Measurements from ENCODE around the gene CADPS2. TPM values are rescaled to one million over a fixed set of nuclear protein-coding genes. Genes with fewer than 3 reads are reported as not detected.
"Not testable (repeated sequence)": the region's sequence is repeated elsewhere in the genome, so short reads cannot be mapped to it uniquely, and the experiment has no call there.

CADPS2 gene
- total and polyA plus RNA-seq, 2 donors (not counting 3 experiments of a cell fraction or from before 2014, with no cell fraction given), result 9.5 to 22.6 TPM

GRCh38 chr7:122637784-122638183 lies 248.5 kb downstream of the CADPS2 start:
- Histone ChIP-seq H2AFZ (ENCODE audit: low read depth, low read length) (no peak overlapping the region), H4K20me1 (replicated peaks; ENCODE audit: control insufficient read depth, extremely low read depth, insufficient read depth, low read length) (no peaks in the 10 kb centered on the region), H3K4me1 (ENCODE audit: control insufficient read depth, extremely low read depth, insufficient read depth, low read length) (no peaks in the 10 kb centered on the region), H3K4me3 (replicated peaks in 1 of 3; ENCODE audit: insufficient read depth in 1 of 3, low read depth in 1 of 3, low read length in 3 of 3) (no peak overlapping the region), H3K9ac (replicated peaks; ENCODE audit: extremely low read depth, insufficient read depth, low read length) (no peak overlapping the region), H3K4me2 (ENCODE audit: insufficient read depth, low read length) (no peak overlapping the region), H3K36me3 (ENCODE audit: control insufficient read depth in 2 of 2, extremely low read depth in 1 of 2, insufficient read depth in 2 of 2, low read length in 2 of 2) (no peaks in the 10 kb centered on the region), H3K79me2 (ENCODE audit: control insufficient read depth, insufficient read depth, low read length) (no peaks in the 10 kb centered on the region), H3K27me3 (ENCODE audit: control insufficient read depth in 2 of 2, insufficient read depth in 2 of 2, low read length in 2 of 2) (no peaks in the 10 kb centered on the region), H3K9me3 (replicated peaks; ENCODE audit: control insufficient read depth, insufficient read depth, low read length) (no peaks in the 10 kb centered on the region), H3K9me1 (replicated peaks; ENCODE audit: control insufficient read depth, extremely low read depth, insufficient read depth, low read length) (no peaks in the 10 kb centered on the region), H3K27ac (ENCODE audit: insufficient read depth, low read depth, low read length) (no peak overlapping the region)
- no TSS peak for BruUV-seq (replicated peaks)
- dilution Hi-C loops (cut with MboI; ENCODE audit: extremely low pct_ligation_motif_present, low sequenced_read_pairs), result no loop called here
- FAIRE-seq (no peak), DNase-seq (ENCODE audit: low read depth, low spot score) (no peak)
- intact Hi-C loops (cut with micrococcal nuclease), result no loop called here
- CTCF ChIA-PET, result interaction anchor here (1.3 to 1.6 kb wide), 3 partner anchors 15 to 58 kb away, joined by 3 to 6 read pairs (median 3); no protein-coding TSS in a partner anchor
- POLR2A ChIA-PET, result no interaction called here
- TF ChIP-seq MAX (IDR thresholded peaks at IDR 0.05; ENCODE audit: insufficient read depth, insufficient read length), result no peak
- no peak for TF ChIP-seq FOS (IDR thresholded peaks at IDR 0.05; ENCODE audit: borderline replicate concordance, insufficient read depth, low read length)
- TF ChIP-seq POLR2A (IDR thresholded peaks at IDR 0.05; ENCODE audit: low read depth, low read length), result no peak
- no peak for TF ChIP-seq JUN (IDR thresholded peaks at IDR 0.05; ENCODE audit: borderline replicate concordance, insufficient read depth, insufficient read length, low read depth)
- TF ChIP-seq POLR2AphosphoS5 (IDR thresholded peaks at IDR 0.05; ENCODE audit: insufficient read depth, low read depth, low read length), result no peak
- no peak for TF ChIP-seq CTCF (IDR thresholded peaks at IDR 0.05; ENCODE audit: extremely low read depth in 1 of 2, insufficient read depth in 1 of 2, low read depth in 1 of 2, low read length in 2 of 2)
- TF ChIP-seq MYC (IDR thresholded peaks at IDR 0.05; ENCODE audit: low read depth, low read length), result no peak
- TF ChIP-seq EZH2 (IDR thresholded peaks at IDR 0.05; ENCODE audit: borderline replicate concordance, low read depth, low read length, severe bottlenecking), result no peak

GRCh38 chr7:122635481-122635880 lies 250.8 kb downstream of the CADPS2 start:
- H3K4me3 ChIP-seq (replicated peaks in 1 of 3; ENCODE audit: insufficient read depth in 1 of 3, low read depth in 1 of 3, low read length in 3 of 3); FAIRE-seq; BruUV-seq (replicated peaks); dilution Hi-C loops (cut with MboI; ENCODE audit: extremely low pct_ligation_motif_present, low sequenced_read_pairs); H3K9me3 ChIP-seq (replicated peaks; ENCODE audit: control insufficient read depth, insufficient read depth, low read length); DNase-seq (ENCODE audit: low read depth, low spot score); H2AFZ ChIP-seq (ENCODE audit: low read depth, low read length); H3K4me1 ChIP-seq (ENCODE audit: control insufficient read depth, extremely low read depth, insufficient read depth, low read length); H3K36me3 ChIP-seq (ENCODE audit: control insufficient read depth in 2 of 2, extremely low read depth in 1 of 2, insufficient read depth in 2 of 2, low read length in 2 of 2); H3K27me3 ChIP-seq (ENCODE audit: control insufficient read depth in 2 of 2, insufficient read depth in 2 of 2, low read length in 2 of 2); H4K20me1 ChIP-seq (replicated peaks; ENCODE audit: control insufficient read depth, extremely low read depth, insufficient read depth, low read length); H3K79me2 ChIP-seq (ENCODE audit: control insufficient read depth, insufficient read depth, low read length); H3K9me1 ChIP-seq (replicated peaks; ENCODE audit: control insufficient read depth, extremely low read depth, insufficient read depth, low read length); H3K4me2 ChIP-seq (ENCODE audit: insufficient read depth, low read length); H3K9ac ChIP-seq (replicated peaks; ENCODE audit: extremely low read depth, insufficient read depth, low read length); POLR2A ChIA-PET; H3K27ac ChIP-seq (ENCODE audit: insufficient read depth, low read depth, low read length); intact Hi-C loops (cut with micrococcal nuclease): not testable (repeated sequence)
- CTCF ChIA-PET, result interaction anchor here (1.7 kb wide), 1 partner anchor 19 kb away, joined by 3 read pairs; no protein-coding TSS in a partner anchor
